Measurements from ENCODE around the gene CLINT1. TPM values are rescaled to one million over a fixed set of nuclear protein-coding genes. Genes with fewer than 3 reads are reported as not detected.
"Not testable (repeated sequence)": the region's sequence is repeated elsewhere in the genome, so short reads cannot be mapped to it uniquely, and the experiment has no call there.

The CLINT1 gene
- total and polyA plus RNA-seq, 4 experiments from 2014 or later = 70.5 to 88.2 (median 77.4) TPM

- Histone ChIP-seq H3K4me3 (ENCODE audit: low read length in 2 of 2) (no peak overlapping the region), H3K27me3 (ENCODE audit: insufficient read depth, low read length) (no peaks in the 10 kb centered on the region), H3K27ac (ENCODE audit: low read depth, low read length) (no peak overlapping the region), H3K9me3 (ENCODE audit: control insufficient read depth in 1 of 2, low read length in 2 of 2) (no peaks in the 10 kb centered on the region), H3K36me3 (ENCODE audit: insufficient read depth, low read length) (no peaks in the 10 kb centered on the region), H3K4me1 (ENCODE audit: insufficient read depth, low read length) (peaks cover 24% of the 10 kb centered on the region)
- no peaks in the 10 kb centered on the region for H3K27me3 Mint-ChIP-seq
- DNase-seq = no peak
- intact Hi-C loops (cut with micrococcal nuclease) = no loop called here
- peak overlapping the region in 2 of 8 donors; percentile 4 to 6 for H3K4me3 Mint-ChIP-seq
- H3K4me1 Mint-ChIP-seq = peaks cover 26 to 40% (median 32%) of the 10 kb centered on the region in 4 donors
- ChIA-PET POLR2A (ENCODE audit: partially characterized antibody) (no interaction called here), CTCF (ENCODE audit: partially characterized antibody) (interaction anchor here (1.0 kb wide), 1 partner anchor 11 kb away, joined by 4 read pairs; no protein-coding TSS in a partner anchor)
- peak overlapping the region in 1 of 7 donors; percentile 72 for H3K27ac Mint-ChIP-seq
- H3K9me3 Mint-ChIP-seq = no peaks in the 10 kb centered on the region
- H3K36me3 Mint-ChIP-seq = peaks cover 0 to 14% of the 10 kb centered on the region in 2 donors
These were observed 3.4 kb upstream of the CLINT1 start for GRCh38 chr5:157862183-157862851.

DNA sequence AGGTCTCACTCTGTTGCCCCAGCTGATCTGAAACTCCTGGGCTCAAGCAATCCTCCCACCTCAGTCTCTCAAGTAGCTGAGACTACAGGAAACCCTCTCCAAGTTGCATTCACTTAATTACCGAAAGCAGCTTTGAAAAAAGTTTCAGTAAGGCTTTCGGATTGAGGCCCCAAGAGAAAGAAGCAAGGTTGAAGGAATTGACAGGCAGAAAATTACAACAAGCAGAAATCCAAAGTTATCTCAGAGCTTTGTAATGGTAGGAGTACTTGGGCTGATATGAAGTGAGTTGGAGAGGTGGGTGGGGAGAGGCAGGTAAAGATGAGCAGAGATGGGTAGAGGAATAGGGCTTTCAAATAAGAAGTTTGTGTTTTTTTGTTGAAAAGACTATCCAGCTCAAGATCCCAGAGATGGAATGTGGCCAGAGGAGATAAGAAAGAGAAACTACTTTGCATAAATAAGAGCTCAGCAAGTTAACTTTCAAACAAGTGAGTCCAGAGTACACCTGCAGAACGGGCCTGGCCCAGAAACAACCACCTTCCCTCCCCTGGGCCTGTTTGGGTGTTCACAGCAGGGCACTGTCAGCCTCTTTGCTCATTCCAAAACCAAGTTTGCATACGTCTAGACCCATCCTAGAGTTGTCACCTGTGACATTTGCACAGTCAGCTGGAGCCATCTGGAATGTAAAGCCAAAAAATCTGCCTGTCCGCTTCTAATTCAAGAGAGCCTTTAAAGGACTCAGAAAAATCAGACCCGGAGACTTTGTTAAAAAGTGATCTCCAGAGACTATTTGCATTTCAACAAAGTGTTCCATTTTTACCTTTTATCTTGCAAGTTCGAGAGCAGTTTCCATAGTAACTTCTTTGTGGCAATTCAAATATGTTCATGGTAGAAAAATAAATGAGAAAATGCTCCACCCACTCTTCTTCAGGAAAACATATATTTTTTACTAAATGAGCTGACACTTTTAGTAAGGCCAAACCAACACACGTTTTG is 2.2 kb upstream of the CLINT1 start:
- peaks cover 36% of the 10 kb centered on the region for H3K4me1 ChIP-seq (ENCODE audit: insufficient read depth, low read length)
- Mint-ChIP-seq H3K36me3 (peaks cover 0 to 14% of the 10 kb centered on the region in 2 donors), H3K9me3 (no peaks in the 10 kb centered on the region), H3K4me1 (peaks cover 35 to 50% (median 42%) of the 10 kb centered on the region in 4 donors), H3K27me3 (no peaks in the 10 kb centered on the region), H3K4me3 (peak overlapping the region; percentile 44 to 76 (median 70)), H3K27ac (peak overlapping the region; percentile 38 to 94 (median 71))
- CTCF ChIA-PET (ENCODE audit: partially characterized antibody) = interaction anchor here (0.9 to 1.7 kb wide), 5 partner anchors 10 to 136 kb away, joined by 4 to 6 read pairs (median 6); no protein-coding TSS in a partner anchor
- intact Hi-C loops (cut with micrococcal nuclease) = no loop called here
- no peaks in the 10 kb centered on the region for H3K27me3 ChIP-seq (ENCODE audit: insufficient read depth, low read length)
- POLR2A ChIA-PET (ENCODE audit: partially characterized antibody) = no interaction called here
- DNase-seq = peak in 3 of 5 donors; percentile 2 to 11 (median 9)
- no peaks in the 10 kb centered on the region for H3K36me3 ChIP-seq (ENCODE audit: insufficient read depth, low read length)
- H3K9me3 ChIP-seq (ENCODE audit: control insufficient read depth in 1 of 2, low read length in 2 of 2) = no peaks in the 10 kb centered on the region
- H3K4me3 ChIP-seq (ENCODE audit: low read length in 2 of 2) = no peak overlapping the region
- H3K27ac ChIP-seq (ENCODE audit: low read depth, low read length) = peak overlapping the region; percentile 6

DNA sequence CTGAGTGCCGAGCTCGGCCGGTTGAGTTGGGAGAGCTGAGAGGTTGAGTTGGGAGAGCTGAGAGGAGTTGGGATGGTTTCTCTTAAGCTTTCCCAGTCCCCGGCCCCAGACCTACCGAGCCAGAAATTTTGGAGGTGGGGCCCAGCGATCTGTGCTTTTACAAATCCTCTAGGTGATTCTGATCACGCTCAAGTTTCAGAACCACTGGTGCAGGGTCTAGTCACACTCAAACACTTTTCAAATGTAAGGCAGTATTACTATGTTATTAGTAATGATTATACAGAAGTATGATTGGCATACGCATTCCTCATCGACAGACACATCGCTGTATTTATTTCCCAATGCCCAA is 256 bp upstream of the CLINT1 start:
- Histone ChIP-seq H3K4me3 (ENCODE audit: low read length in 2 of 2) (peak overlapping the region in 1 of 2 donors; percentile 82), H3K9me3 (ENCODE audit: control insufficient read depth in 1 of 2, low read length in 2 of 2) (no peaks in the 10 kb centered on the region), H3K36me3 (ENCODE audit: insufficient read depth, low read length) (no peaks in the 10 kb centered on the region), H3K27ac (ENCODE audit: low read depth, low read length) (peak overlapping the region; percentile 85), H3K4me1 (ENCODE audit: insufficient read depth, low read length) (peaks cover 53% of the 10 kb centered on the region), H3K27me3 (ENCODE audit: insufficient read depth, low read length) (no peaks in the 10 kb centered on the region)
- intact Hi-C loops (cut with micrococcal nuclease) = loop anchor here (1.0 to 5.0 kb wide), 4 partner anchors 37 to 717 kb away; partner anchors contain the start of genes MED7 and THG1L
- ChIA-PET POLR2A (ENCODE audit: partially characterized antibody) (interaction anchor here (1.0 to 2.1 kb wide), 6 partner anchors 9 to 1348 kb away, joined by 3 to 6 read pairs (median 4); partner anchors contain the start of gene MED7), CTCF (ENCODE audit: partially characterized antibody) (interaction anchor here (0.9 to 1.4 kb wide), 5 partner anchors 39 to 137 kb away, joined by 4 to 11 read pairs (median 5); no protein-coding TSS in a partner anchor)
- H3K9me3 Mint-ChIP-seq = no peaks in the 10 kb centered on the region
- H3K27ac Mint-ChIP-seq = peak overlapping the region; percentile 94 to 99 (median 97)
- DNase-seq = no peak
- no peaks in the 10 kb centered on the region for H3K27me3 Mint-ChIP-seq
- peaks cover 47 to 69% (median 56%) of the 10 kb centered on the region in 4 donors for H3K4me1 Mint-ChIP-seq
- peak overlapping the region; percentile 94 to 99 (median 95) for H3K4me3 Mint-ChIP-seq
- H3K36me3 Mint-ChIP-seq = peaks cover 0 to 15% of the 10 kb centered on the region in 2 donors

DNA sequence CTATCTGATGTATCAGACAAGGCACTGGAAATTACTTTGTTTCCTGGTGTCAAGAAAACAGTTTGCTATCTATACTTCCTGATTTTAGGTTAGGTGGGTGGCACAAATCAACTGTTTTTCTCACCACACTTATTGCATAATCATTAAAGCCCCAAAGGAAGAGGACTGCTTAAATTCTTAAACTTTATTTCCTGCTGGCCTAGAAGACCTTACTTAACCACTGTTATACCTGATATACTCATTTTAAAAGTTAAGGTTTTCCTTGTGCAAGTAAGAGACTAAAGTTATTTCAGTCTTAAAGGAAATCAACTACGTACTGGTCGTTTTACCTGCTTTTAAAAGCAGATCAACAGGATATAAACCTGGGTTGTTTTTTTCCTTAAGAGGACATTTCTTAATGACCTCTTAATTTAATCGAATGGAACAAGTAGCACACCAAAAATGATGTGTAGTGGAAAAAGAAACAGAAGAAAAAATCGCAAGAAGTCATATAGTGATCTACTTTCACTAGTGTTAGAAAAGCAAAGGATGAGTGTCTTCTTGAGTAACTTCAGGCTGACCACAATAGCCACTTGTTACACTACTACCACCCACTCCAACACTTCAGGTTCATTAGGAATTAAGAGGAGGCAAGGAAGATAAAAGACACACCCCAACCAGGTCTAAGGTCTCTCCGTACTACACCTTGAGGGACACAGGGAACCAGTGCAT is 974 bp downstream of the CLINT1 start:
- peak overlapping the region; percentile 54 to 82 for H3K4me3 ChIP-seq (ENCODE audit: low read length in 2 of 2)
- H3K27ac ChIP-seq (ENCODE audit: low read depth, low read length) = peak overlapping the region; percentile 85
- H3K27me3 Mint-ChIP-seq = no peaks in the 10 kb centered on the region
- H3K27me3 ChIP-seq (ENCODE audit: insufficient read depth, low read length) = no peaks in the 10 kb centered on the region
- H3K27ac Mint-ChIP-seq = peak overlapping the region; percentile 93 to 99 (median 96)
- ChIA-PET POLR2A (ENCODE audit: partially characterized antibody) (interaction anchor here (0.9 to 1.2 kb wide), 4 partner anchors 29 to 716 kb away, joined by 3 to 5 read pairs (median 4); partner anchors contain the start of gene MED7), CTCF (ENCODE audit: partially characterized antibody) (interaction anchor here (0.6 to 2.0 kb wide), 13 partner anchors 26 to 1560 kb away, joined by 3 to 20 read pairs (median 4); no protein-coding TSS in a partner anchor)
- H3K9me3 ChIP-seq (ENCODE audit: control insufficient read depth in 1 of 2, low read length in 2 of 2) = no peaks in the 10 kb centered on the region
- no peaks in the 10 kb centered on the region for H3K9me3 Mint-ChIP-seq
- H3K4me1 Mint-ChIP-seq = peaks cover 49 to 81% (median 62%) of the 10 kb centered on the region in 4 donors
- peak overlapping the region; percentile 94 to 99 (median 95) for H3K4me3 Mint-ChIP-seq
- intact Hi-C loops (cut with micrococcal nuclease) = loop anchor here (1.0 to 5.0 kb wide), 4 partner anchors 36 to 716 kb away; partner anchors contain the start of gene MED7
- peaks cover 5 to 17% of the 10 kb centered on the region in 2 donors for H3K36me3 Mint-ChIP-seq
- H3K4me1 ChIP-seq (ENCODE audit: insufficient read depth, low read length) = peaks cover 63% of the 10 kb centered on the region
- peak; percentile 20 to 40 (median 29) for DNase-seq
- H3K36me3 ChIP-seq (ENCODE audit: insufficient read depth, low read length) = no peaks in the 10 kb centered on the region

GRCh38 chr5:157855404-157855994 is 3.4 kb downstream of the CLINT1 start:
- H3K36me3 ChIP-seq (ENCODE audit: insufficient read depth, low read length) = no peaks in the 10 kb centered on the region
- H3K27me3 Mint-ChIP-seq = no peaks in the 10 kb centered on the region
- peaks cover 43 to 75% (median 60%) of the 10 kb centered on the region in 4 donors for H3K4me1 Mint-ChIP-seq
- ChIA-PET CTCF (ENCODE audit: partially characterized antibody) (interaction anchor here (0.8 to 2.6 kb wide), 5 partner anchors 26 to 160 kb away, joined by 3 to 15 read pairs (median 4); no protein-coding TSS in a partner anchor), POLR2A (ENCODE audit: partially characterized antibody) (no interaction called here)
- H3K9me3 ChIP-seq (ENCODE audit: control insufficient read depth in 1 of 2, low read length in 2 of 2) = no peaks in the 10 kb centered on the region
- H3K27ac ChIP-seq (ENCODE audit: low read depth, low read length) = no peak overlapping the region
- H3K36me3 Mint-ChIP-seq = peaks cover 5 to 21% of the 10 kb centered on the region in 2 donors
- H3K9me3 Mint-ChIP-seq = no peaks in the 10 kb centered on the region
- intact Hi-C loops (cut with micrococcal nuclease) = loop anchor here (5.0 kb wide), 3 partner anchors 33 to 713 kb away; partner anchors contain the start of gene MED7
- peak overlapping the region in 7 of 8 donors; percentile 17 to 65 (median 26) for H3K4me3 Mint-ChIP-seq
- DNase-seq = peak in 1 of 5 donors; percentile 15
- H3K27me3 ChIP-seq (ENCODE audit: insufficient read depth, low read length) = no peaks in the 10 kb centered on the region
- H3K27ac Mint-ChIP-seq = peak overlapping the region in 6 of 7 donors; percentile 13 to 70 (median 36)
- no peak overlapping the region for H3K4me3 ChIP-seq (ENCODE audit: low read length in 2 of 2)
- H3K4me1 ChIP-seq (ENCODE audit: insufficient read depth, low read length) = peaks cover 60% of the 10 kb centered on the region

GRCh38 chr5:157853365-157853764 is 5.6 kb downstream of the CLINT1 start:
- H3K27ac Mint-ChIP-seq; POLR2A ChIA-PET (ENCODE audit: partially characterized antibody); H3K27me3 ChIP-seq (ENCODE audit: insufficient read depth, low read length); H3K9me3 Mint-ChIP-seq; H3K4me3 ChIP-seq (ENCODE audit: low read length in 2 of 2); DNase-seq; H3K36me3 ChIP-seq (ENCODE audit: insufficient read depth, low read length); H3K27ac ChIP-seq (ENCODE audit: low read depth, low read length); H3K27me3 Mint-ChIP-seq; intact Hi-C loops (cut with micrococcal nuclease); H3K4me3 Mint-ChIP-seq; H3K9me3 ChIP-seq (ENCODE audit: control insufficient read depth in 1 of 2, low read length in 2 of 2): not testable (repeated sequence)
- Mint-ChIP-seq H3K36me3 (peaks cover 8 to 20% of the 10 kb centered on the region in 2 donors), H3K4me1 (peaks cover 38 to 69% (median 57%) of the 10 kb centered on the region in 4 donors)
- H3K4me1 ChIP-seq (ENCODE audit: insufficient read depth, low read length) = peaks cover 51% of the 10 kb centered on the region
- CTCF ChIA-PET (ENCODE audit: partially characterized antibody) = interaction anchor here (0.6 kb wide), 1 partner anchor 239 kb away, joined by 3 read pairs; no protein-coding TSS in a partner anchor

Measured in CD4-positive, alpha-beta memory T cell (primary cell).